Adrenal gland (tissue), 5 donors: ENCODE data around the gene PNPLA3.

Source experiments
- POLR2A ChIP-seq, 2 donors: fragments of 450-650 bp; IDR thresholded peaks; one replicate each; pipeline ENCODE4 v1.6.1; 2017; ENCODE audit warnings: antibody characterized with exemption in 2 of 2, mild to moderate bottlenecking in 2 of 2, moderate library complexity in 1 of 2
- TF ChIP-seq, protein P1 (sequence below), 6 experiments: fragments of 450-650 bp in 4 of 6; fragments of 200-600 bp in 2 of 6; sonication (generic) in 1 of 6; IDR thresholded peaks; 1 replicate in 5 of 6; 2 replicates in 1 of 6; pipeline versions ENCODE4 v1.5.1 to v1.8.0; 2016 to 2021; ENCODE audit warnings: antibody characterized with exemption in 6 of 6, mild to moderate bottlenecking in 2 of 6, moderate library complexity in 1 of 6
- donor health status: DM: no; HTN: no; CAD: no.

DNA sequence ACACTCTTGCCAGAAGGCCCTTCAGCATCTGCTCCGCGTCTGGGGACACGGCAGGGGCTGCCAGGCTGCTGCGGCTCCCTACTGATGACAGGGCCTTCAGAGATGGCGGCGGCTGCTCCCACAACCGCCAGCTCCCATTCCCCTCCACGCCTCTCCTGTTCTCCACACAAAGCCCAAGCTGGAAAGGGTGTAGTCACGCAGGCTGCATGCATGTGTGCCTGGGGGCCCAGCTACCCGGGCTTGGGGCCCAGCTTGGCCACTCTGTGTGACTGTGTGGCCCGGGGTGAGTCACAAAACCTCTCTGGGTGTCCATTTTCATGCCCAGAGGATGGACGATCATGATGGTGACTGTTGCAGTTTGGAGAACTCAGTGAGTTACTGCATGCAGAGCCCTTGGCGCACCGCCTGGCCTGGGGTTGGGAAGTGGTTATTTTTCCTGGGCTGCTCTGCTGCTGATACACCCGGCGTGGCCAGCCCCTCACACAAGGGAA lies 68.8 kb downstream of the PNPLA3 start:
- no peak for TF ChIP-seq POLR2A (IDR thresholded peaks at IDR 0.05)
- TF ChIP-seq, protein P1, sequence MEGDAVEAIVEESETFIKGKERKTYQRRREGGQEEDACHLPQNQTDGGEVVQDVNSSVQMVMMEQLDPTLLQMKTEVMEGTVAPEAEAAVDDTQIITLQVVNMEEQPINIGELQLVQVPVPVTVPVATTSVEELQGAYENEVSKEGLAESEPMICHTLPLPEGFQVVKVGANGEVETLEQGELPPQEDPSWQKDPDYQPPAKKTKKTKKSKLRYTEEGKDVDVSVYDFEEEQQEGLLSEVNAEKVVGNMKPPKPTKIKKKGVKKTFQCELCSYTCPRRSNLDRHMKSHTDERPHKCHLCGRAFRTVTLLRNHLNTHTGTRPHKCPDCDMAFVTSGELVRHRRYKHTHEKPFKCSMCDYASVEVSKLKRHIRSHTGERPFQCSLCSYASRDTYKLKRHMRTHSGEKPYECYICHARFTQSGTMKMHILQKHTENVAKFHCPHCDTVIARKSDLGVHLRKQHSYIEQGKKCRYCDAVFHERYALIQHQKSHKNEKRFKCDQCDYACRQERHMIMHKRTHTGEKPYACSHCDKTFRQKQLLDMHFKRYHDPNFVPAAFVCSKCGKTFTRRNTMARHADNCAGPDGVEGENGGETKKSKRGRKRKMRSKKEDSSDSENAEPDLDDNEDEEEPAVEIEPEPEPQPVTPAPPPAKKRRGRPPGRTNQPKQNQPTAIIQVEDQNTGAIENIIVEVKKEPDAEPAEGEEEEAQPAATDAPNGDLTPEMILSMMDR (IDR thresholded peaks at IDR 0.05): no peak
